Liver (tissue), 9 donors: Measurements from ENCODE around the gene DDA1. TPM values are rescaled to one million over a fixed set of nuclear protein-coding genes. Genes with fewer than 3 reads are reported as not detected.

ENCODE experiments used
- DNase-seq: peaks from one replicate; pipeline ENCODE4 v3.0.0-alpha.2; 2017; ENCODE audit warnings: low spot score
- H3K27ac ChIP-seq, 2 donors: one replicate each; pipeline ENCODE4 v1.7.0; 2013; ENCODE audit warnings: inconsistent platforms in 2 of 2, low read length in 2 of 2, control low read depth in 1 of 2, low read depth in 1 of 2, mild to moderate bottlenecking in 1 of 2
- H3K27me3 ChIP-seq, 4 donors: one replicate each; pipeline versions ENCODE4 v1.6.1 to v1.7.0; 2013; ENCODE audit warnings: low read length in 3 of 4, inconsistent platforms in 1 of 4, mild to moderate bottlenecking in 1 of 4, moderate library complexity in 1 of 4; ENCODE audit not compliant: control insufficient read depth in 4 of 4, insufficient read depth in 4 of 4
- H3K36me3 ChIP-seq, 4 donors: one replicate each; pipeline versions ENCODE4 v1.6.1 to v1.7.0; 2013; ENCODE audit warnings: low read length in 3 of 4, mild to moderate bottlenecking in 3 of 4, low read depth in 1 of 4, moderate library complexity in 1 of 4; ENCODE audit not compliant: control insufficient read depth in 4 of 4, insufficient read depth in 3 of 4
- H3K4me1 ChIP-seq, 4 donors: one replicate each; pipeline versions ENCODE4 v1.6.1 to v1.7.0; 2013; ENCODE audit warnings: low read length in 3 of 4, mild to moderate bottlenecking in 3 of 4, moderate library complexity in 1 of 4; ENCODE audit not compliant: control insufficient read depth in 4 of 4, insufficient read depth in 4 of 4
- H3K4me3 ChIP-seq, 3 donors: one replicate each; pipeline versions ENCODE4 v1.6.1 to v1.7.0; 2013; ENCODE audit warnings: low read length in 3 of 3, control low read depth in 1 of 3, low read depth in 1 of 3, mild to moderate bottlenecking in 1 of 3
- H3K9ac ChIP-seq, 2 donors: one replicate each; pipeline ENCODE4 v1.7.0; 2013; ENCODE audit warnings: low read length in 2 of 2, mild to moderate bottlenecking in 2 of 2, moderate library complexity in 2 of 2, control low read depth in 1 of 2, low read depth in 1 of 2
- H3K9me3 ChIP-seq, 4 donors: one replicate each; pipeline versions ENCODE4 v1.6.1 to v1.7.0; 2013; ENCODE audit warnings: low read length in 3 of 4; ENCODE audit not compliant: control insufficient read depth in 4 of 4
- EGR1 ChIP-seq, 2 donors: IDR thresholded peaks; 2 replicates each; pipeline ENCODE4 v1.6.1; 2016 to 2018; ENCODE audit warnings: antibody characterized with exemption in 2 of 2, low read depth in 2 of 2
- FOXA1 ChIP-seq: IDR thresholded peaks from 2 replicates; pipeline ENCODE4 v1.6.1; 2016; ENCODE audit warnings: antibody characterized with exemption
- FOXA2 ChIP-seq: IDR thresholded peaks from 2 replicates; pipeline ENCODE4 v1.6.1; 2016; ENCODE audit warnings: antibody characterized with exemption
- GABPA ChIP-seq, 2 donors: IDR thresholded peaks in 1 of 2; conservative IDR thresholded peaks in 1 of 2; 2 replicates each; pipeline ENCODE4 v1.6.1; 2016; ENCODE audit warnings: antibody characterized with exemption in 2 of 2, mild to moderate bottlenecking in 1 of 2, moderate library complexity in 1 of 2
- HNF4A ChIP-seq, 2 donors: conservative IDR thresholded peaks; 2 replicates each; pipeline ENCODE4 v1.6.1; 2016; ENCODE audit warnings: antibody characterized with exemption in 2 of 2, mild to moderate bottlenecking in 2 of 2
- HNF4G ChIP-seq: IDR thresholded peaks from 2 replicates; pipeline ENCODE4 v1.6.1; 2016; ENCODE audit warnings: antibody characterized with exemption
- JUND ChIP-seq, 2 donors: IDR thresholded peaks; 2 replicates each; pipeline ENCODE4 v1.6.1; 2016; ENCODE audit warnings: antibody characterized with exemption in 2 of 2
- NR2F2 ChIP-seq: IDR thresholded peaks from 2 replicates; pipeline ENCODE4 v1.6.1; 2016; ENCODE audit warnings: antibody characterized with exemption
- RAD21 ChIP-seq, 2 donors: IDR thresholded peaks; 2 replicates each; pipeline ENCODE4 v1.6.1; 2016; ENCODE audit warnings: antibody characterized with exemption in 2 of 2, mild to moderate bottlenecking in 2 of 2
- RXRA ChIP-seq, 2 donors: IDR thresholded peaks; 2 replicates each; pipeline ENCODE4 v1.6.1; 2017 to 2018; ENCODE audit warnings: antibody characterized with exemption in 2 of 2, mild to moderate bottlenecking in 1 of 2
- SP1 ChIP-seq: IDR thresholded peaks from 2 replicates; pipeline ENCODE4 v1.6.1; 2018; ENCODE audit warnings: antibody characterized with exemption, mild to moderate bottlenecking
- TAF1 ChIP-seq: conservative IDR thresholded peaks from 2 replicates; pipeline ENCODE4 v1.6.1; 2016; ENCODE audit warnings: antibody characterized with exemption, mild to moderate bottlenecking
- YY1 ChIP-seq: IDR thresholded peaks from 2 replicates; pipeline ENCODE4 v1.6.1; 2016; ENCODE audit warnings: antibody characterized with exemption, mild to moderate bottlenecking
- WGBS: extraction: QIAGEN DNeasy Blood & Tissue Kit; methylation state at CpG from one replicate; pipeline ENCODE4 v1.1.7; 2013; 5-methylcytosine and 5-hydroxymethylcytosine counted together
- polyA plus RNA-seq, 2 donors: library from polyadenylated mRNA; stranded (reverse) in 1 of 2; unstranded in 1 of 2; fragments of 200-250 nt in 1 of 2; fragments of >200 nt in 1 of 2; fragmentation: Nextera tagmentation in 1 of 2; extraction: Ambion mirVana in 1 of 2; gene quantifications; one replicate each; pipeline versions ENCODE4 v1.2.1 to v1.2.3, GENCODE V29; 2013 to 2015
- total RNA-seq, 2 donors: library from RNA; depleted of rRNA; stranded (reverse); fragments of >200 nt; gene quantifications; one replicate each; pipeline ENCODE4 v1.2.3, GENCODE V29; 2014
- TF ChIP-seq, protein P1 (sequence below): fragments of 150-350 bp; IDR thresholded peaks from 2 replicates; pipeline ENCODE4 v1.5.1; 2017; ENCODE audit warnings: improper control_type of control experiment, low read depth, low read length; ENCODE audit not compliant: missing input control
- TF ChIP-seq, protein P2 (sequence below): IDR thresholded peaks from 2 replicates; pipeline ENCODE4 v1.6.1; 2016; ENCODE audit warnings: antibody characterized with exemption
- TF ChIP-seq, protein P3 (sequence below): IDR thresholded peaks from 2 replicates; pipeline ENCODE4 v1.6.1; 2016; ENCODE audit warnings: antibody characterized with exemption
- TF ChIP-seq, protein P4 (sequence below): IDR thresholded peaks from 2 replicates; pipeline ENCODE4 v1.6.1; 2016; ENCODE audit warnings: antibody characterized with exemption
- TF ChIP-seq, protein P5 (sequence below): IDR thresholded peaks from 2 replicates; pipeline ENCODE4 v1.6.1; 2016; ENCODE audit warnings: antibody characterized with exemption, mild to moderate bottlenecking
- donor health status: healthy.
- donor health status: healthy.
- donor health status: healthy.
- donor health status: healthy.
- donor health status: healthy.

DDA1 gene
- total and polyA plus RNA-seq, 4 donors, result 7.9 to 37.9 (median 20.8) TPM

DNA sequence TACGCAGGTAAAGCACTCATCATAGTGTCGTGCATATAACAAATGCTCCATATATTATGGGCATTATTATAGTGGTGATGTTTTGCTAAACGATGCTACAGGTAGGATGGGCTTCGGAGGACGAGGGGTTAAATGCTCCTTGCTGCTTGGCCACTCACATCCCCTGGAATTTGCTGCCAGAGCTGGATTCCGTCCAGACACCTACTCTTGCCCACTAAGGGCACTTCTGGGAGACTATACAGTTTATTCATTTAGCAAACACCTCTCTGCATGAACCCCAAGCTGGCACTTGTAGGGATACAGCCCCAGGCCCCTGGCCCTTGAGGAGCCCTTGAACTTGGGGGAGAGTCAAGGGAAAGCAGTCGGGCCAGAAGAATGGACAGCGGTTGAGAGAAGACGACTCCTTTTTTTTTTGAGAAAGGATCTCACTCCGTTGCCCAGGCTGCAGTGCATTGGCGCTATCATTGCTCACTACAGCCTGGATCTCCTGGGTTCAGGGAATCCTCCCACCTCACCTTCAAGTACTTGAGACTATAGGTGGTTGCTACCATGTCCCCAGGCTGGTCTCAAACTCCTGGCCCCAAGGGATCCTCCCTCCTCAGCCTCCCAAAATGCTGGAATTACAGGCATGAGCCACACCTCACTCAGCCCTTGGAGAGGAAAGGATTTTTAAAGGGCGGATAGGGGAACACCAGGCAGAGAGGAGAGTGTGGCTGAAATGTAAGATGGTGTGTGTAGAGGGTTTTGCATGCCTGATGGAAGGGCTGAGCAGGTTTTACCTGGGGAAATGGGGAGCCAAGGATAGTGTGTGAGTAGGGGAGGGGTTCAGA lies 4.8 kb upstream of the DDA1 start:
- WGBS, result 67% methylated on average over 12 of the region's 12 CpGs
- TF ChIP-seq HNF4G (no peak), EGR1 (IDR thresholded peaks at IDR 0.05; ENCODE audit: low read depth in 2 of 2) (no peak), SP1 (no peak)
- no peak for DNase-seq
- H3K27me3 ChIP-seq, result no peaks in the 10 kb centered on the region
- H3K27ac ChIP-seq, result peak overlapping the region; percentile 55 to 93
- H3K4me1 ChIP-seq, result peaks cover 12 to 49% (median 38%) of the 10 kb centered on the region in 4 donors
- no peaks in the 10 kb centered on the region for H3K9me3 ChIP-seq
- no peak overlapping the region for H3K4me3 ChIP-seq
- H3K36me3 ChIP-seq, result no peaks in the 10 kb centered on the region
- H3K9ac ChIP-seq, result no peak overlapping the region

DNA sequence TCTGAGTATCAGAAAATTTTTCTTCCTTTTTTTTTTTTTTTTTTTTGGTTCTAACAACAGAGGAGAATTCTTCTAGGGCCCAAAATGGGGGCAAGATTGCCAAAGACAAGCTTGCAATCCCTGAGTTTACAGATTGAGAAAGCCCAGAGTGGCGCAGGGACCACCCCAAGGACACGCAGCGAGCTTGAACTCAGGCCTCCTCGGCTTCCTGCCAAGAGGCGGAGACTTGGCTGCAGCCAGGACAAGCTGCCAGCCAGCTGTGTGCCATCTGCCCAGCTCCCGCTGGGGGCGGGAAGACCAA lies 4.2 kb upstream of the DDA1 start:
- Histone ChIP-seq H3K9ac (no peak overlapping the region), H3K4me1 (peaks cover 12 to 53% (median 41%) of the 10 kb centered on the region in 4 donors), H3K36me3 (no peaks in the 10 kb centered on the region), H3K27ac (peak overlapping the region; percentile 55 to 93), H3K4me3 (peak overlapping the region in 1 of 3 donors; percentile 81), H3K9me3 (no peaks in the 10 kb centered on the region), H3K27me3 (no peaks in the 10 kb centered on the region)
- no peak for DNase-seq
- TF ChIP-seq TAF1 (no peak), EGR1 (IDR thresholded peaks at IDR 0.05; ENCODE audit: low read depth in 2 of 2) (no peak), SP1 (peak; percentile 91), RAD21 (IDR thresholded peaks at IDR 0.05) (no peak), NR2F2 (no peak), FOXA2 (no peak), HNF4G (no peak), GABPA (IDR thresholded peaks at IDR 0.05 in 1 of 2, conservative IDR thresholded peaks at IDR 0.05 in 1 of 2) (no peak), YY1 (no peak), HNF4A (conservative IDR thresholded peaks at IDR 0.05) (no peak), JUND (IDR thresholded peaks at IDR 0.05) (no peak), RXRA (IDR thresholded peaks at IDR 0.05) (peak; percentile 74 to 77), FOXA1 (peak; percentile 10)
- TF ChIP-seq, protein P1, sequence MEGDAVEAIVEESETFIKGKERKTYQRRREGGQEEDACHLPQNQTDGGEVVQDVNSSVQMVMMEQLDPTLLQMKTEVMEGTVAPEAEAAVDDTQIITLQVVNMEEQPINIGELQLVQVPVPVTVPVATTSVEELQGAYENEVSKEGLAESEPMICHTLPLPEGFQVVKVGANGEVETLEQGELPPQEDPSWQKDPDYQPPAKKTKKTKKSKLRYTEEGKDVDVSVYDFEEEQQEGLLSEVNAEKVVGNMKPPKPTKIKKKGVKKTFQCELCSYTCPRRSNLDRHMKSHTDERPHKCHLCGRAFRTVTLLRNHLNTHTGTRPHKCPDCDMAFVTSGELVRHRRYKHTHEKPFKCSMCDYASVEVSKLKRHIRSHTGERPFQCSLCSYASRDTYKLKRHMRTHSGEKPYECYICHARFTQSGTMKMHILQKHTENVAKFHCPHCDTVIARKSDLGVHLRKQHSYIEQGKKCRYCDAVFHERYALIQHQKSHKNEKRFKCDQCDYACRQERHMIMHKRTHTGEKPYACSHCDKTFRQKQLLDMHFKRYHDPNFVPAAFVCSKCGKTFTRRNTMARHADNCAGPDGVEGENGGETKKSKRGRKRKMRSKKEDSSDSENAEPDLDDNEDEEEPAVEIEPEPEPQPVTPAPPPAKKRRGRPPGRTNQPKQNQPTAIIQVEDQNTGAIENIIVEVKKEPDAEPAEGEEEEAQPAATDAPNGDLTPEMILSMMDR, result no peak
- TF ChIP-seq, protein P2, sequence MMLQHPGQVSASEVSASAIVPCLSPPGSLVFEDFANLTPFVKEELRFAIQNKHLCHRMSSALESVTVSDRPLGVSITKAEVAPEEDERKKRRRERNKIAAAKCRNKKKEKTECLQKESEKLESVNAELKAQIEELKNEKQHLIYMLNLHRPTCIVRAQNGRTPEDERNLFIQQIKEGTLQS, result no peak
- TF ChIP-seq, protein P3, sequence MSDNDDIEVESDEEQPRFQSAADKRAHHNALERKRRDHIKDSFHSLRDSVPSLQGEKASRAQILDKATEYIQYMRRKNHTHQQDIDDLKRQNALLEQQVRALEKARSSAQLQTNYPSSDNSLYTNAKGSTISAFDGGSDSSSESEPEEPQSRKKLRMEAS, result no peak
- TF ChIP-seq, protein P4, sequence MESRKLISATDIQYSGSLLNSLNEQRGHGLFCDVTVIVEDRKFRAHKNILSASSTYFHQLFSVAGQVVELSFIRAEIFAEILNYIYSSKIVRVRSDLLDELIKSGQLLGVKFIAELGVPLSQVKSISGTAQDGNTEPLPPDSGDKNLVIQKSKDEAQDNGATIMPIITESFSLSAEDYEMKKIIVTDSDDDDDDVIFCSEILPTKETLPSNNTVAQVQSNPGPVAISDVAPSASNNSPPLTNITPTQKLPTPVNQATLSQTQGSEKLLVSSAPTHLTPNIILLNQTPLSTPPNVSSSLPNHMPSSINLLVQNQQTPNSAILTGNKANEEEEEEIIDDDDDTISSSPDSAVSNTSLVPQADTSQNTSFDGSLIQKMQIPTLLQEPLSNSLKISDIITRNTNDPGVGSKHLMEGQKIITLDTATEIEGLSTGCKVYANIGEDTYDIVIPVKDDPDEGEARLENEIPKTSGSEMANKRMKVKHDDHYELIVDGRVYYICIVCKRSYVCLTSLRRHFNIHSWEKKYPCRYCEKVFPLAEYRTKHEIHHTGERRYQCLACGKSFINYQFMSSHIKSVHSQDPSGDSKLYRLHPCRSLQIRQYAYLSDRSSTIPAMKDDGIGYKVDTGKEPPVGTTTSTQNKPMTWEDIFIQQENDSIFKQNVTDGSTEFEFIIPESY, result no peak
- TF ChIP-seq, protein P5, sequence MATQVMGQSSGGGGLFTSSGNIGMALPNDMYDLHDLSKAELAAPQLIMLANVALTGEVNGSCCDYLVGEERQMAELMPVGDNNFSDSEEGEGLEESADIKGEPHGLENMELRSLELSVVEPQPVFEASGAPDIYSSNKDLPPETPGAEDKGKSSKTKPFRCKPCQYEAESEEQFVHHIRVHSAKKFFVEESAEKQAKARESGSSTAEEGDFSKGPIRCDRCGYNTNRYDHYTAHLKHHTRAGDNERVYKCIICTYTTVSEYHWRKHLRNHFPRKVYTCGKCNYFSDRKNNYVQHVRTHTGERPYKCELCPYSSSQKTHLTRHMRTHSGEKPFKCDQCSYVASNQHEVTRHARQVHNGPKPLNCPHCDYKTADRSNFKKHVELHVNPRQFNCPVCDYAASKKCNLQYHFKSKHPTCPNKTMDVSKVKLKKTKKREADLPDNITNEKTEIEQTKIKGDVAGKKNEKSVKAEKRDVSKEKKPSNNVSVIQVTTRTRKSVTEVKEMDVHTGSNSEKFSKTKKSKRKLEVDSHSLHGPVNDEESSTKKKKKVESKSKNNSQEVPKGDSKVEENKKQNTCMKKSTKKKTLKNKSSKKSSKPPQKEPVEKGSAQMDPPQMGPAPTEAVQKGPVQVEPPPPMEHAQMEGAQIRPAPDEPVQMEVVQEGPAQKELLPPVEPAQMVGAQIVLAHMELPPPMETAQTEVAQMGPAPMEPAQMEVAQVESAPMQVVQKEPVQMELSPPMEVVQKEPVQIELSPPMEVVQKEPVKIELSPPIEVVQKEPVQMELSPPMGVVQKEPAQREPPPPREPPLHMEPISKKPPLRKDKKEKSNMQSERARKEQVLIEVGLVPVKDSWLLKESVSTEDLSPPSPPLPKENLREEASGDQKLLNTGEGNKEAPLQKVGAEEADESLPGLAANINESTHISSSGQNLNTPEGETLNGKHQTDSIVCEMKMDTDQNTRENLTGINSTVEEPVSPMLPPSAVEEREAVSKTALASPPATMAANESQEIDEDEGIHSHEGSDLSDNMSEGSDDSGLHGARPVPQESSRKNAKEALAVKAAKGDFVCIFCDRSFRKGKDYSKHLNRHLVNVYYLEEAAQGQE, result no peak
- under 1% methylated on average over 7 of the region's 7 CpGs for WGBS
